OCI-LY7 (cell line): ENCODE results near the gene PIK3CG. TPM values are rescaled to one million over a fixed set of nuclear protein-coding genes. Genes with fewer than 3 reads are reported as not detected.
"Not testable (repeated sequence)": the region's sequence is repeated elsewhere in the genome, so short reads cannot be mapped to it uniquely, and the experiment has no call there.

Source experiments
- BruUV-seq: library from RNA; stranded (reverse); fragments of 400-500 nt; replicated peaks from 2 replicates; lab custom pipeline; 2021; lab: Mats Ljungman, UMichigan
- CTCF ChIA-PET: fragments of 300-600 bp; sonication (Branson Sonifier 250); formaldehyde crosslinking; loops from one replicate; lab custom pipeline; 2022; ENCODE audit warnings: antibody characterized with exemption; ENCODE audit not compliant: unreplicated experiment; lab: Charles Lee
- POLR2A ChIA-PET: fragments of 300-600 bp; sonication (Branson Sonifier 250); formaldehyde crosslinking; loops from one replicate; lab custom pipeline; 2022; ENCODE audit warnings: antibody characterized with exemption; lab: Charles Lee
- DNase-seq: peaks from one replicate; pipeline ENCODE4 v3.0.0-alpha.2; 2015; ENCODE audit warnings: low spot score
- H2AFZ ChIP-seq: fragments of 200-600 bp; sonication (generic), shearing (Covaris generic); 2 replicates; pipeline ENCODE4 v1.6.1; 2014; ENCODE audit warnings: mild to moderate bottlenecking, antibody characterized with exemption, low read length, moderate library complexity
- H3K27ac ChIP-seq: fragments of 200-600 bp; sonication (generic); 2 replicates; pipeline ENCODE4 v1.5.1; 2014; ENCODE audit warnings: mixed run types, low read depth, mild to moderate bottlenecking, moderate library complexity, low read length, inconsistent platforms; ENCODE audit not compliant: poor library complexity, severe bottlenecking
- H3K36me3 ChIP-seq: fragments of 200-600 bp; sonication (generic); 2 replicates; pipeline ENCODE4 v1.6.1; 2014; ENCODE audit warnings: mild to moderate bottlenecking, antibody characterized with exemption, low read length, moderate library complexity, mixed read lengths; ENCODE audit not compliant: insufficient read depth
- H3K4me1 ChIP-seq: fragments of 200-600 bp; sonication (generic); 2 replicates; pipeline ENCODE4 v1.5.1; 2014; ENCODE audit warnings: mild to moderate bottlenecking, low read length; ENCODE audit not compliant: insufficient read depth, poor library complexity, severe bottlenecking
- H3K4me2 ChIP-seq: fragments of 200-600 bp; sonication (generic); 2 replicates; pipeline ENCODE4 v1.6.1; 2014; ENCODE audit warnings: mild to moderate bottlenecking, low read length
- H3K4me3 ChIP-seq: fragments of 200-600 bp; sonication (generic); 2 replicates; pipeline ENCODE4 v1.5.1; 2014; ENCODE audit warnings: mild to moderate bottlenecking, low read depth, low read length; ENCODE audit not compliant: poor library complexity, severe bottlenecking
- H3K79me2 ChIP-seq: fragments of 200-600 bp; sonication (generic); 2 replicates; pipeline ENCODE4 v1.6.1; 2016; ENCODE audit warnings: low read depth, mild to moderate bottlenecking, low read length, moderate library complexity, mixed read lengths; ENCODE audit not compliant: insufficient read depth
- H3K9me2 ChIP-seq: fragments of 200-600 bp; sonication (generic); 2 replicates; pipeline ENCODE4 v1.6.1; 2016; ENCODE audit warnings: mild to moderate bottlenecking, low read length, mixed read lengths; ENCODE audit not compliant: insufficient read depth
- H3K9me3 ChIP-seq: fragments of 200-600 bp; sonication (generic); 2 replicates; pipeline ENCODE4 v1.6.1; 2014; ENCODE audit warnings: mild to moderate bottlenecking, mixed run types, low read length, mixed read lengths
- H4K20me1 ChIP-seq: fragments of 200-600 bp; sonication (generic); 2 replicates; pipeline ENCODE4 v1.6.1; 2014; ENCODE audit warnings: mild to moderate bottlenecking, antibody characterized with exemption, low read length, moderate library complexity, mixed read lengths; ENCODE audit not compliant: insufficient read depth
- EZH2phosphoT487 ChIP-seq: fragments of 200-600 bp; sonication (generic); IDR thresholded peaks from 2 replicates; pipeline ENCODE4 v1.6.1; 2018; ENCODE audit warnings: low read depth, borderline replicate concordance, mild to moderate bottlenecking, mixed run types, antibody characterized with exemption, low read length, moderate library complexity, mixed read lengths
- intact Hi-C: fragments of 100-400 bp; cut with micrococcal nuclease; formaldehyde crosslinking; loops from one replicate; pipeline ENCODE4 v1.10.0; 2022; ENCODE audit not compliant: unreplicated experiment
- total RNA-seq, 2 experiments: library from RNA; depleted of rRNA in 1 of 2; stranded (reverse); fragments of >200 nt in 1 of 2; shearing (Covaris generic) in 1 of 2; gene quantifications; 2 replicates each; pipeline ENCODE4 v1.2.3, GENCODE V29; 2014 to 2022
- TF ChIP-seq, protein P1 (sequence below): fragments of 200-600 bp; sonication (generic); conservative IDR thresholded peaks from 2 replicates; pipeline ENCODE4 v1.5.1; 2014; ENCODE audit warnings: mild to moderate bottlenecking, antibody characterized with exemption, low read length, moderate library complexity, mixed read lengths

Gene PIK3CG
- total RNA-seq, 2 experiments from 2014 or later, result 22.8 to 47.2 TPM

DNA sequence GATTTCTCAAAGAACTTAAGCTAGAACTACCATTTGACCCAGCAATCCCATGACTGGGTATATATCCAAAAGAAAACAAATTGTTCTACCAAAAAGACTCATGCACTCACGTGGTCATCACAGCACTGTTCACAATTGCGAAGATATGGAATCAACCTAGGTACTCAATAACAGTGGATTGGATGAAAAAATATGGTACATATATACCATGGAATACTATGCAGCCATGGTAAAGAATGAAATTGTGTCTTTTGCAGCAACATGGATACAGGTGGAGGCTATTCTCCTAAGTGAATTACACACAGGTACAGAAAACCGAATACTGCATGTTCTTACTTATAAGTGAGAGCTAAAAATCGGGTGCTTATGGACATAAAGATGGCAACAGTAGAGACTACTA lies 61.8 kb downstream of the PIK3CG start:
- no peaks in the 10 kb centered on the region for H3K79me2 ChIP-seq
- no TSS peak for BruUV-seq
- H2AFZ ChIP-seq, result no peak overlapping the region
- H3K4me1 ChIP-seq, result peaks cover 3% of the 10 kb centered on the region
- H3K36me3 ChIP-seq, result no peaks in the 10 kb centered on the region
- TF ChIP-seq EZH2phosphoT487, result no peak
- TF ChIP-seq, protein P1, sequence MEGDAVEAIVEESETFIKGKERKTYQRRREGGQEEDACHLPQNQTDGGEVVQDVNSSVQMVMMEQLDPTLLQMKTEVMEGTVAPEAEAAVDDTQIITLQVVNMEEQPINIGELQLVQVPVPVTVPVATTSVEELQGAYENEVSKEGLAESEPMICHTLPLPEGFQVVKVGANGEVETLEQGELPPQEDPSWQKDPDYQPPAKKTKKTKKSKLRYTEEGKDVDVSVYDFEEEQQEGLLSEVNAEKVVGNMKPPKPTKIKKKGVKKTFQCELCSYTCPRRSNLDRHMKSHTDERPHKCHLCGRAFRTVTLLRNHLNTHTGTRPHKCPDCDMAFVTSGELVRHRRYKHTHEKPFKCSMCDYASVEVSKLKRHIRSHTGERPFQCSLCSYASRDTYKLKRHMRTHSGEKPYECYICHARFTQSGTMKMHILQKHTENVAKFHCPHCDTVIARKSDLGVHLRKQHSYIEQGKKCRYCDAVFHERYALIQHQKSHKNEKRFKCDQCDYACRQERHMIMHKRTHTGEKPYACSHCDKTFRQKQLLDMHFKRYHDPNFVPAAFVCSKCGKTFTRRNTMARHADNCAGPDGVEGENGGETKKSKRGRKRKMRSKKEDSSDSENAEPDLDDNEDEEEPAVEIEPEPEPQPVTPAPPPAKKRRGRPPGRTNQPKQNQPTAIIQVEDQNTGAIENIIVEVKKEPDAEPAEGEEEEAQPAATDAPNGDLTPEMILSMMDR, result no peak
- intact Hi-C loops, result loop anchor here (5.0 kb wide), 1 partner anchor 255 kb away; no protein-coding TSS in a partner anchor
- no peaks in the 10 kb centered on the region for H3K9me2 ChIP-seq
- no peak overlapping the region for H3K27ac ChIP-seq
- no peak for DNase-seq
- POLR2A ChIA-PET, result interaction anchor here (0.7 to 1.2 kb wide), 2 partner anchors 41 to 159 kb away, joined by 3 read pairs; no protein-coding TSS in a partner anchor
- no peaks in the 10 kb centered on the region for H3K9me3 ChIP-seq
- H4K20me1 ChIP-seq, result no peaks in the 10 kb centered on the region
- no peak overlapping the region for H3K4me2 ChIP-seq
- CTCF ChIA-PET, result no interaction called here
- H3K4me3 ChIP-seq, result no peak overlapping the region

DNA sequence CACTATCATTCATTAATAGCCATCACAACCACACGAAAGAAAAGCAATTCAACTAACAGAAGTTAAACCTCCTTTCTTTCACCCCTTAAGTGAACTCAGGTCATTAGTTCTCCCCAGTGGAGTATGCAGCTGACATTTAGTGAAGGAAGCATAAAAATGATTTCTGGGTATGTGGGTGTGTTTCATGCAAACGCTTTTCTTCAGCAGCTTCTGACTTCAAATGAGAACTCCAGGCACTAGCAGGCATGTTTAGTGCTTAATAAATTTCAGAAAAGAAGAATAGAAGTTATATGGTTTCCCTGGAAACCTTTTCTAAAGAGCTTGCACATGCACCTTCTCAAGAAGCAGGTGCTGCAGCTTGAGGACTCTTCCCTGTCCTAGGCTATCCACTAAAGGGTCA lies 62.5 kb downstream of the PIK3CG start:
- intact Hi-C loops, result loop anchor here (5.0 kb wide), 1 partner anchor 255 kb away; no protein-coding TSS in a partner anchor
- CTCF ChIA-PET, result no interaction called here
- no peaks in the 10 kb centered on the region for H3K9me2 ChIP-seq

DNA sequence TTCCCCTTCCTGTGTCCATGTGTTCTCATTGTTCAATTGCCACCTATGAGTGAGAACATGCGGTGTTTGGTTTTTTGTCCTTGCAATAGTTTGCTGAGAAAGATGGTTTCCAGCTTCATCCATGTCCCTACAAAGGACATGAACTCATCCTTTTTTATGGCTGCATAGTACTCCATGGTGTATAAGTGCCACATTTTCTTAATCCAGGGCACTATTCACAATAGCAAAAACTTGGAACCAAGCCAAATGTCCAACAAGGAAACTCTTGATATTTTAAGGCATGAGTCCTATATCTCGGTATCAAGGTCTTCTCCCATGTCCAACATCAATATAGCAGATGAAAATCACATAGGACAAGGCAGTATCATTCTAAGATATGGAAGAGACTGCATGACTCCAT lies 64.5 kb downstream of the PIK3CG start:
- not testable (repeated sequence) for H4K20me1 ChIP-seq, BruUV-seq

More for the DNA sequence above, 62.5 kb downstream of the PIK3CG start:
- no peaks in the 10 kb centered on the region for H4K20me1 ChIP-seq
- POLR2A ChIA-PET, result interaction anchor here (0.6 to 1.2 kb wide), 4 partner anchors 11 to 754 kb away, joined by 3 read pairs; no protein-coding TSS in a partner anchor
- peaks cover 3% of the 10 kb centered on the region for H3K4me1 ChIP-seq
- TF ChIP-seq EZH2phosphoT487, result no peak
- TF ChIP-seq, protein P1, result no peak
- no TSS peak for BruUV-seq
- DNase-seq, result no peak
- no peak overlapping the region for H3K4me3 ChIP-seq
- H3K27ac ChIP-seq, result no peak overlapping the region
- no peaks in the 10 kb centered on the region for H3K36me3 ChIP-seq
- H2AFZ ChIP-seq, result no peak overlapping the region; the same call in 1 of the 2 replicates
- no peaks in the 10 kb centered on the region for H3K9me3 ChIP-seq
- H3K4me2 ChIP-seq, result no peak overlapping the region
- H3K79me2 ChIP-seq, result no peaks in the 10 kb centered on the region

More for the DNA sequence above, 64.5 kb downstream of the PIK3CG start:
- H3K4me3 ChIP-seq, CTCF ChIA-PET, H3K9me2 ChIP-seq, H3K4me1 ChIP-seq, H3K9me3 ChIP-seq, H3K36me3 ChIP-seq, H3K79me2 ChIP-seq, H3K27ac ChIP-seq, H3K4me2 ChIP-seq, DNase-seq, H2AFZ ChIP-seq: not testable (repeated sequence)
- intact Hi-C loops, result loop anchor here (5.0 kb wide), 2 partner anchors 137 to 257 kb away; no protein-coding TSS in a partner anchor
- POLR2A ChIA-PET, result interaction anchor here (1.0 kb wide), 1 partner anchor 9 kb away, joined by 5 read pairs; no protein-coding TSS in a partner anchor
